Neuronal stem cell (in vitro differentiated cells): ENCODE measurements around the gene GOLGA8H.
"Not testable (repeated sequence)": the region's sequence is repeated elsewhere in the genome, so short reads cannot be mapped to it uniquely, and the experiment has no call there.

Source experiments
- DNase-seq: peaks from one replicate; pipeline ENCODE4 v3.0.0-alpha.2; 2013; ENCODE audit warnings: low spot score
- H2AFZ ChIP-seq: one replicate; pipeline ENCODE4 v1.6.1; 2013; ENCODE audit warnings: mild to moderate bottlenecking, low read length, inconsistent platforms
- H2AK5ac ChIP-seq: 2 replicates; pipeline ENCODE4 v1.6.1; 2013; ENCODE audit warnings: low read depth, mild to moderate bottlenecking, inconsistent platforms, low read length, moderate library complexity, mixed read lengths
- H2BK120ac ChIP-seq: 2 replicates; pipeline ENCODE4 v1.6.1; 2013; ENCODE audit warnings: low read depth, mild to moderate bottlenecking, inconsistent platforms, low read length, moderate library complexity, mixed read lengths
- H2BK12ac ChIP-seq: one replicate; pipeline ENCODE4 v1.6.1; 2013; ENCODE audit warnings: low read length, inconsistent platforms
- H2BK15ac ChIP-seq: 2 replicates; pipeline ENCODE4 v1.6.1; 2013; ENCODE audit warnings: mild to moderate bottlenecking, low read length, inconsistent platforms, mixed read lengths
- H2BK5ac ChIP-seq: one replicate; pipeline ENCODE4 v1.6.1; 2013; ENCODE audit warnings: inconsistent platforms, mild to moderate bottlenecking, low read length, moderate library complexity
- H3K14ac ChIP-seq: one replicate; pipeline ENCODE4 v1.6.1; 2013; ENCODE audit warnings: low read length, inconsistent platforms
- H3K18ac ChIP-seq: 2 replicates; pipeline ENCODE4 v1.6.1; 2013; ENCODE audit warnings: low read length, inconsistent platforms
- H3K23ac ChIP-seq: 2 replicates; pipeline ENCODE4 v1.6.1; 2013; ENCODE audit warnings: low read depth, mild to moderate bottlenecking, mixed read lengths, low read length, inconsistent platforms; ENCODE audit not compliant: poor library complexity
- H3K27ac ChIP-seq: replicated peaks from 3 replicates; pipeline ENCODE4 v1.5.1; 2013; ENCODE audit warnings: low read length, inconsistent platforms
- H3K27me3 ChIP-seq, 3 experiments: 2 replicates each; pipeline ENCODE4 v1.6.1; 2013; ENCODE audit warnings: low read length in 3 of 3, mild to moderate bottlenecking in 2 of 3, inconsistent platforms in 1 of 3, low read depth in 1 of 3, mixed read lengths in 1 of 3, moderate library complexity in 1 of 3; ENCODE audit not compliant: control insufficient read depth in 3 of 3, insufficient read depth in 3 of 3
- H3K36me3 ChIP-seq, 2 donors: replicated peaks in 1 of 2; 2 replicates each; pipeline ENCODE4 v1.6.1; 2013; ENCODE audit warnings: low read length in 2 of 2; ENCODE audit not compliant: control insufficient read depth in 2 of 2, insufficient read depth in 2 of 2
- H3K4ac ChIP-seq: 2 replicates; pipeline ENCODE4 v1.6.1; 2013; ENCODE audit warnings: inconsistent platforms, mild to moderate bottlenecking, low read length, moderate library complexity
- H3K4me1 ChIP-seq, 2 donors: 1 replicate in 1 of 2; 2 replicates in 1 of 2; pipeline ENCODE4 v1.6.1; 2013; ENCODE audit warnings: low read length in 2 of 2, low read depth in 1 of 2; ENCODE audit not compliant: control insufficient read depth in 2 of 2, insufficient read depth in 1 of 2
- H3K4me2 ChIP-seq: one replicate; pipeline ENCODE4 v1.6.1; 2013; ENCODE audit warnings: mild to moderate bottlenecking, low read length, inconsistent platforms; ENCODE audit not compliant: insufficient read depth, poor library complexity, severe bottlenecking
- H3K4me3 ChIP-seq, 2 donors: 2 replicates each; pipeline ENCODE4 v1.5.1; 2013; ENCODE audit warnings: low read length in 2 of 2, mild to moderate bottlenecking in 2 of 2, inconsistent platforms in 1 of 2, moderate library complexity in 1 of 2
- H3K79me1 ChIP-seq: one replicate; pipeline ENCODE4 v1.6.1; 2013; ENCODE audit warnings: low read depth, mild to moderate bottlenecking, inconsistent platforms, low read length, moderate library complexity
- H3K9ac ChIP-seq: one replicate; pipeline ENCODE4 v1.6.1; 2013; ENCODE audit warnings: mild to moderate bottlenecking, low read depth, low read length, inconsistent platforms; ENCODE audit not compliant: poor library complexity
- H3K9me3 ChIP-seq, 2 donors: replicated peaks in 1 of 2; 2 replicates each; pipeline versions ENCODE3 to v1.6.1; 2013; ENCODE audit warnings: low read length in 2 of 2, mild to moderate bottlenecking in 2 of 2, inconsistent platforms in 1 of 2, low read depth in 1 of 2, mixed read lengths in 1 of 2, moderate library complexity in 1 of 2; ENCODE audit not compliant: control insufficient read depth in 2 of 2, insufficient read depth in 1 of 2
- H4K8ac ChIP-seq: one replicate; pipeline ENCODE4 v1.6.1; 2013; ENCODE audit warnings: low read depth, mild to moderate bottlenecking, inconsistent platforms, low read length, moderate library complexity
- H4K91ac ChIP-seq: one replicate; pipeline ENCODE4 v1.6.1; 2013; ENCODE audit warnings: low read length, low read depth, mild to moderate bottlenecking, inconsistent platforms; ENCODE audit not compliant: poor library complexity
- WGBS, 2 donors: extraction: QIAGEN DNeasy Blood & Tissue Kit; methylation state at CpG; one replicate each; pipeline ENCODE4 v1.1.7; 2013; ENCODE audit warnings: missing lambda C conversion rate in 2 of 2, mixed read lengths in 1 of 2; ENCODE audit not compliant: insufficient read length in 2 of 2, insufficient replicate concordance in 1 of 2; ENCODE audit errors: extremely low coverage in 2 of 2; 5-methylcytosine and 5-hydroxymethylcytosine counted together

The GOLGA8H gene

DNA sequence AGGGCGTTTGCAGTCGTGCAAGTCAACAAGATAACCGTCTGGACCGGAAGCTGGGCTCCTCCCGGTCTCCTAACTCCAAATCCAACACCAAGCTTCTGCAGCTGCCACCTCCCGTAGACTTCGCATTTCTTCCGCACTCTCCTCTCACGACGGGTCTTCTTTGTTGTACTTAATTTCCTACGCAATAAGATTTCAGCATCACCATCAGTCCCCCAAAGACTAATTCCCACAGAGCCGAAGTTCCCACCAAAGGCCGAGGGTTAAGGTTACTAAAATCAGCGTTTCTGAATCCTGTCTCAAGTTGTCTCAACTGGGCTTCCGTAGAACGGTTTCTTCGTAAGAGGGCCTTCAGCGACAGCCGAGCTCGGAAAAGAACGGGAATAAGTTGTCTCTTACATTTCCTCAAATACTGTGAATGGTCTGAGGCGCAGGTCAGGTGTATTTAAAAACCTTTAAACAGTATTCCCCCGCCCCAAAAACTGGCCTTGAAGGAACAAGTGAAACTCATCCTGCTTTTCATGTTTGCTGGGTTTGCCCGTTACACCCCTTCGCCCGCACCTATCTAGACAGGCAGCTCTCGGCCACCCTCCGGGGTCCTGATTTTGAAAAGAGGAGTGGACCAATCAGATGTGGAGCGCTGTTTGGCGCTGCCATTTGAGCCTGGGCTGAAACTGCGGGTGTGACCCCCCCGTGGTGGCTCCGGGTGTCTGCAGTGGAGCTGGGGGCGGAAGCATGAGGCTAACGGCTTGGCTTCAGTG is 21.8 kb downstream of the GOLGA8H start, which contains the start of gene ARHGAP11B:
Gene ARHGAP11B (plus strand): TSS at position 693 of the 758 bp plus-strand sequence.
- not testable (repeated sequence) for H3K79me1 ChIP-seq, H4K91ac ChIP-seq, H4K8ac ChIP-seq, H2BK5ac ChIP-seq, H3K18ac ChIP-seq, H3K4ac ChIP-seq, H2BK120ac ChIP-seq, H3K14ac ChIP-seq, H3K23ac ChIP-seq, H2AK5ac ChIP-seq, H3K4me1 ChIP-seq, H2BK15ac ChIP-seq, H3K36me3 ChIP-seq, H3K27me3 ChIP-seq, H3K9me3 ChIP-seq, H2BK12ac ChIP-seq
- Histone ChIP-seq H2AFZ (peak within 1 kb of the TSS; percentile 93), H3K4me3 (peak within 1 kb of the TSS; percentile 54 to 87), H3K9ac (peak within 1 kb of the TSS; percentile 77), H3K27ac (peak within 1 kb of the TSS; percentile 78), H3K4me2 (peak within 1 kb of the TSS; percentile 40)
- WGBS, 2 donors = no CpG with 5 or more reads among the region's 35 CpGs
- peak; percentile 91 for DNase-seq

DNA sequence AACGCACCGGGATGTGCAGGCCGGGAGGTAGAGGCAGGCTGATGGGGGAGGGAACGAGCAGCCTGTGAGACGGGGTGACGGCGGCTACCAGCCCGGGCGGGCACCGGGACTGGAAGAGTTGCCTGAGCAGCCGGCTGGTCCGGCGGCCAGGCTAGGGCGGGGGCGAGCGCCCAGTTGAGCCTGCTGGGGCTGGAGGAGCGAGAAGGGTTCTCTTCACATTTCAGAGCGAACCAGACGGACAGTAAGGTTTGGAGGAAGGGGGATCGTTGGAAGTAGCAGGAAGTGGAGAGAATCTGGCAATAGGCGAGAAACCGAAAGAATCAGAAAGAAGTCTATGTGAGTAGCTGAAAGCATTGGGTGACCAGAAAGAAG is 22.4 kb downstream of the GOLGA8H start:
- not testable (repeated sequence) for H2BK15ac ChIP-seq, H4K91ac ChIP-seq, H2AK5ac ChIP-seq, H2BK12ac ChIP-seq, H2BK120ac ChIP-seq, H3K18ac ChIP-seq, H3K9me3 ChIP-seq, H3K4me1 ChIP-seq, H3K36me3 ChIP-seq, H2BK5ac ChIP-seq, H4K8ac ChIP-seq, H3K27me3 ChIP-seq, H3K4ac ChIP-seq, H3K79me1 ChIP-seq, H3K23ac ChIP-seq, H3K14ac ChIP-seq
- Histone ChIP-seq H3K9ac (peak overlapping the region; percentile 77), H3K4me3 (peak overlapping the region; percentile 54 to 87), H2AFZ (peak overlapping the region; percentile 93), H3K4me2 (peak overlapping the region; percentile 37), H3K27ac (peak overlapping the region; percentile 29)
- no CpG with 5 or more reads among the region's 22 CpGs for WGBS, 2 donors
- peak; percentile 29 for DNase-seq

DNA sequence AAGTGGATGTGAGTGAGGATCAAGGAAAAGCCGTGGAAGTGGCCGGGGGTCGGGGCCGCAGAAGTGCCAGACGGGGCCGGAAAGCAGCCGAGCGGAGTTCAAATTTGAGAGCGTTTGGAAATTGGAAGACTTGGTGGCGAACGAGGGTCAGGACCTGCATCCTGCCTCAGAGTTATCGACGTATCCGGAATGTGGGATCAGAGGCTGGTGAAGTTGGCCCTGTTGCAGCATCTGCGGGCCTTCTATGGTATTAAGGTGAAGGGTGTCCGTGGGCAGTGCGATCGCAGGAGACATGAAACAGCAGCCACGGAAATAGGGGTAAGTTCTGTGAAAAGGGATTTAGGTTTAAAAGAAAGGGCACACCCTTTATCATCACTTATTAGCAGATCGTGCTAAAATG is 22.8 kb downstream of the GOLGA8H start:
- H3K9ac ChIP-seq, H3K23ac ChIP-seq, H3K27ac ChIP-seq, H2BK12ac ChIP-seq, H4K8ac ChIP-seq, H3K14ac ChIP-seq, H3K27me3 ChIP-seq, H3K9me3 ChIP-seq, H3K79me1 ChIP-seq, H3K36me3 ChIP-seq, H2AK5ac ChIP-seq, H3K4me2 ChIP-seq, H3K4ac ChIP-seq, DNase-seq, H2BK120ac ChIP-seq, H3K4me1 ChIP-seq, H3K18ac ChIP-seq, H2BK5ac ChIP-seq, H2BK15ac ChIP-seq, H4K91ac ChIP-seq: not testable (repeated sequence)
- peak overlapping the region; percentile 93 for H2AFZ ChIP-seq
- H3K4me3 ChIP-seq = peak overlapping the region; percentile 54 to 87
- WGBS, 2 donors = no CpG with 5 or more reads among the region's 20 CpGs

DNA sequence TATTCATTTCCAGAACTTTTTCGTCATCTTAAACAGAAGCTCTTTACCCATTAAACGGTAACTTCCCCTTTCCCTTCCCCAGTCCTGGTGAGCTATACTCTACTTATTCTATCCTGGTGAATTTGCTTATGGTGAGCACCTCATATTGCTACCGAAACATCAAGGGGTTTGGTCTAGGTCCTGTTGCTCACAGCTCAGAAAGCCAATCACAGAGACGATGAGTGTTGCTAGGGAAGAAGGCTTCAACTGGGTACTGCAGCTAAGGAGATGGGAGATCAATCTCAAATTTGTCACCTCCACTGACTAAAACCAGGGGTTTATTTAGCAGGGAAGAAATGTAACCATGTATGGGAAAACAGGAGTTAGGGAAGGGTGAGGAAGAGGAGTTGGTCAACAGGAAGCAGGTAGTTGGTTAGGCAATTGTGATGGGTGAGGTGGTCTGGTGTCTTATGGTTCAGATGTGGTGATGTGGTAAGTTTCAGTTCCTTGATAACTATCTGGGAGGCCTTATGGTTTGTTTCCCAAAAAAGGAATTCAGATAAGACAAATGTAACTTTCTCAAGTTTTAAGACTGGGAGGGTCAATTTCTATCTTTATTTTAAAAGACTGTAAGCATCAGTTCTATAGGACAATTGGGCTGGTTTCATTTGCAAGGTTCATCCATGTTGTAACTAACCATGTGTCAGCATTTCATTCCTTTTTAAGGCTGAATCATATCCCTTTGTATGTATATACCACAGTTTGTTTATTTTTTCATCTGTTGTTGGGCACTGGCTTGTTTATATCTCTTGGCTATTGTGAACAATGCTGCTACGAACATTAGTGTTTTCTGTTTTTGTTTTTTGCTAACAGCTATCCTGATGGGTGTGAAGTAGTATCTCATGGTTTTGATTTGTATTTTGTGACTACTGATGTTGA is 46.4 kb downstream of the GOLGA8H start:
- WGBS, 2 donors = no CpG with 5 or more reads among the region's 5 CpGs

More for the DNA sequence above, 46.4 kb downstream of the GOLGA8H start:
- Histone ChIP-seq H3K27me3 (no peaks in the 10 kb centered on the region), H3K9ac (no peak overlapping the region), H3K79me1 (no peaks in the 10 kb centered on the region), H4K91ac (no peak overlapping the region), H3K4me1 (peaks cover 0 to 1% of the 10 kb centered on the region in 2 donors), H3K14ac (no peak overlapping the region), H2AFZ (no peak overlapping the region), H3K4ac (no peak overlapping the region), H4K8ac (no peak overlapping the region), H3K18ac (no peak overlapping the region), H2BK12ac (no peak overlapping the region), H2BK5ac (no peak overlapping the region), H3K4me2 (no peak overlapping the region), H3K27ac (no peak overlapping the region), H2BK15ac (no peak overlapping the region), H3K4me3 (no peak overlapping the region), H2AK5ac (no peak overlapping the region), H3K23ac (no peak overlapping the region), H2BK120ac (no peak overlapping the region), H3K36me3 (peaks cover 10 to 77% of the 10 kb centered on the region in 2 donors), H3K9me3 (no peaks in the 10 kb centered on the region)
- DNase-seq = no peak
